Coronary artery (tissue), 2 donors: Measurements from ENCODE around the gene ETNPPL.

Experiments
- DNase-seq: peaks from one replicate; pipeline ENCODE4 v3.0.0-alpha.2; 2017; ENCODE audit warnings: low spot score
- H3K27ac ChIP-seq, 2 donors: fragments of 200-600 bp; sonication (generic); one replicate each; pipeline ENCODE4 v1.5.1; 2016 to 2019
- H3K4me3 ChIP-seq: fragments of 200-600 bp; sonication (generic); 2 replicates; pipeline ENCODE4 v1.5.1; 2016; ENCODE audit warnings: mild to moderate bottlenecking, moderate library complexity
- TF ChIP-seq, protein P1 (sequence below): fragments of 200-600 bp; sonication (generic); IDR thresholded peaks from one replicate; pipeline ENCODE4 v1.5.1; 2019; ENCODE audit warnings: antibody characterized with exemption

Gene ETNPPL

DNA sequence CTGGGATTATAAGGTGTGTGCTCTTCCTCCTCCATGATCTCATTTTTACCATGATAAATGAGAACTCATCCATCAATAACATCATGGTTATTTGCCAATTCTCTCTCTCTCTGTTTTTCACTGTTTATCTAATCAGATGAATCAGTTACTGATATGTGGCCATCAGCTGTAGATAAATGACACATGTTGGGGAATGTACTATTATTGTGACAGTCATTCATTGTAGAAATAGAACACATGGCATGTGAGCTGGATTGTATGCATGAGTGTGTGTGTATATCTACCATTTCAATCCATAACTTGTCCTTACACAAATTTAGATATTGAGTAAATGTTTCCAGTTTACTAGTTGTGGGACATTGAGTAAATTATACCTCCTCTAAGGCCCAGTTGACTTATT, 59.5 kb downstream of the ETNPPL start:
- TF ChIP-seq, protein P1, sequence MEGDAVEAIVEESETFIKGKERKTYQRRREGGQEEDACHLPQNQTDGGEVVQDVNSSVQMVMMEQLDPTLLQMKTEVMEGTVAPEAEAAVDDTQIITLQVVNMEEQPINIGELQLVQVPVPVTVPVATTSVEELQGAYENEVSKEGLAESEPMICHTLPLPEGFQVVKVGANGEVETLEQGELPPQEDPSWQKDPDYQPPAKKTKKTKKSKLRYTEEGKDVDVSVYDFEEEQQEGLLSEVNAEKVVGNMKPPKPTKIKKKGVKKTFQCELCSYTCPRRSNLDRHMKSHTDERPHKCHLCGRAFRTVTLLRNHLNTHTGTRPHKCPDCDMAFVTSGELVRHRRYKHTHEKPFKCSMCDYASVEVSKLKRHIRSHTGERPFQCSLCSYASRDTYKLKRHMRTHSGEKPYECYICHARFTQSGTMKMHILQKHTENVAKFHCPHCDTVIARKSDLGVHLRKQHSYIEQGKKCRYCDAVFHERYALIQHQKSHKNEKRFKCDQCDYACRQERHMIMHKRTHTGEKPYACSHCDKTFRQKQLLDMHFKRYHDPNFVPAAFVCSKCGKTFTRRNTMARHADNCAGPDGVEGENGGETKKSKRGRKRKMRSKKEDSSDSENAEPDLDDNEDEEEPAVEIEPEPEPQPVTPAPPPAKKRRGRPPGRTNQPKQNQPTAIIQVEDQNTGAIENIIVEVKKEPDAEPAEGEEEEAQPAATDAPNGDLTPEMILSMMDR, result no peak
- Histone ChIP-seq H3K4me3 (no peak overlapping the region), H3K27ac (no peak overlapping the region)
- DNase-seq, result no peak

DNA sequence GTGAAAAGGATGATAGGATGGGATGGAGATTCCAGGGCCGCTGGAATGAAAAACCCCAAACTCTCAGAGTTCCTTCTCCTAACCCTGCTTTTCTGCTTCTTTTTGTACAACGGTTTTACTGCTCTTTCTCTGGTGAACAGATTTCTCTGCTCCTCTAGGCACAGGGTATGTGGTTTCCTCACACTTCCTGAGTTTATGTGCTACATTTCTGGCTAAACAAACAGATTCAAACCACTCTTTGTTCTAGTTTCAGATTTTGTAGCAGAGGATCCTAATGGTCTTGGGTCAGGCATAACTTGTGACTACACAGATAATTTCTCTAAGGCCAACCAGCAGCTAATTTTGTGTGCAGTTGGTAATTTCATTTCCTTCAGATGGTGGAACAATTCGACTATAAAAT, 59.9 kb downstream of the ETNPPL start:
- Histone ChIP-seq H3K4me3 (no peak overlapping the region), H3K27ac (no peak overlapping the region)
- TF ChIP-seq, protein P1, result no peak
- no peak for DNase-seq

DNA sequence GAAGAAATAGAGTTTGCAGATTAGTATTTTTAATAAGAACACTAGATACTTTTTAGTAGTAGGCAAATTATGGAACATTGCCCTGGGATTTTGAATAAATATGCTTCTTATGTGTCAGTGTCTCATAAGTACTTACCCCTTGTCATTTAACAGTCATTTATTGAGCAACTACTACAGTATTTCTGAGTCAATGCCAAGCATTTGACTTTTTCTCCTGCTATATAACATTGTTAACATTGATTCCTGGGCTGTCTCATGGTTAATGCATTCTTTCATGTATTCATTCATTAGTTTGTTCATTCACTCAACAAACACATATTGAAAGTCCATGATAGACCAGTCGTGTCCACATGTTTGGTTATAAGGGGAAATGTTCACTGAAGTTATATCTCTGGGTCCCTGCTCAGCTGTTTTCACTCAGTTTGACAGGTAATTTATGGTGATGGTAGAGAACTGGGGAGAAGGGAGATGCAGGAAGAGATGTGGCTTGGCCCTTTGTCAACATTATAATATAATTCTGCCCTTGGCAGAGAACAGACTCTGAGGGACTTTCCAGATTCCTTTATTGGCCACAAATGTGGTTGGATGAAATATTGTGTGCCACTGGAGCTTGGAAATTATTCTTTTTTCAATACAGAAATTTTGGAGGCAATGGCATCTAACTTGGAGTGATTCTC, 62.6 kb downstream of the ETNPPL start:
- H3K4me3 ChIP-seq, result no peak overlapping the region
- no peak overlapping the region for H3K27ac ChIP-seq
- TF ChIP-seq, protein P1, result no peak
- DNase-seq, result no peak

DNA sequence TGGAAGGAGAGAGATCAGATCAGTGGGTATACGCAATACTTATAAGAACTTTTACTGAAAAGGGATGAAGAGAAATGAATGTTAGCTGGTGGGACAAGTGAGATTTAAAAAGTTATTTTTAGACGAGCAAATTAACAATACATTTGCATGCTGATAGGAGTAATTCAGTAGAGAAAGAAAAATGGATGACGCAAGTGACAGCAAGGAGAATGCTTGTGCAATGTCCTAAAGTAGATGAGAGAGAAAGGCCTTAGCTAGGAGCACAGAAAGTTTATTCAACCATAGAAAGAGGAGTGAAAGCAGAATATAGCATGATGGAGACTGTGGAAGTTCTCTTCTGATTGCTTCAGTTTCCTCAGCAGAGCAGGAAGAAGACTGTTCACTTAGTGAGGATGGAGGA, 66.7 kb downstream of the ETNPPL start:
- Histone ChIP-seq H3K27ac (no peak overlapping the region), H3K4me3 (no peak overlapping the region)
- no peak for DNase-seq
- TF ChIP-seq, protein P1, result no peak

DNA sequence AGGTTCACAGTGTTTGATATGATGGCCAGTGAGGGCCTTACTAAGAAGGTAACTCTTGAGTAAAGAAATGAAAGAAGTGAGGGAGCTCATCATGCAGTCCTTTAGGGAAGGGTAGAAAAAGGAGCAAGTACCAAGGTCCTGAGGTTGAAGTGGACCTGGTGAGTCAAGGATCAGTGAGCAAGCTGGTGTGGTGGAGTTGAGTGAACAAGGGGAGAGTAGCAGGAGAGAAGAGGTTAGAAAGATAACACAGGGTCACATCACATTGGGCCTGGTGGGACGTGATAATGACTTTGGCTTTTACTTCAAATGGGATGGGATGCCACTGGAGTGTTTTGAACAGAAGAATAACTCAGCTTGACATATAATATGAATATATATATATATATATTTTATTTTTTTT, 67.8 kb downstream of the ETNPPL start:
- no peak overlapping the region for H3K4me3 ChIP-seq
- TF ChIP-seq, protein P1, result no peak
- H3K27ac ChIP-seq, result no peak overlapping the region
- no peak for DNase-seq

DNA sequence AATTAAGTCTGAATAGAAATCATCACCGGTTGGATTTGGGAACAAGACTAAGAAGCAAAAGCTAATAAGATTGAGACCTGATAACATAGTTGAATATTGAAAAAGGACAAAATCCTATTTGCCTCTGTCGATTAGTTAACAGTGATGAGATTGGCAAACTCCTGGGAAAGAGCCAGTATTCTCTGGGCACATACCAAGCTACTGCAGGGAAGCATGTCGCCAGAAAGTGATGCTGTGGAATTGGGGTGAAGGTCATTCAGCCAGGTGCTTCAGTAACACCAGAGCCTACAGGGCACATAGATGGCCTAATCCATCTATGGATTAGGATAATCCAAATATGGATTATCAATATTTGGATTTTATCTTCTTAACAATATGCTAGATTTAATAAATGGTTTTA, 68.4 kb downstream of the ETNPPL start:
- TF ChIP-seq, protein P1, result no peak
- DNase-seq, result no peak
- Histone ChIP-seq H3K27ac (no peak overlapping the region), H3K4me3 (no peak overlapping the region)

DNA sequence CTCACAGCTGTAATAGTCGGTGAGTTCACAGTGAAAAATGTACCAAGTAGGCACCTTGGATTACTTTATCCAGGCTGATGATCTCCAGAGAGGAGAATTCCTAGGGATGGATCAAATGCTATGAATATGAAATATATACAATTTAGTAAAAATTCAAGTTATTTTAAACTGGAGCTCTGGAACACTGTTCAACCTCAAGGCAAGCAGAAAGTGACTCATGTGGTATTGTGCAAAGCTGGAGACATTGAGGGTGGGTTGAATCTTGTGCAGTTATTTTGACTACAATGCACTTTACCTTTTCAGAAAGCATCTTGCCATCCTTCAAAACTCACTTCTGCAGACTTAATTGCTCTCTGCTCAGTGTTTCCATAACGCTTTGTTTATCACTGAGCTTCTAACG, 69.0 kb downstream of the ETNPPL start:
- Histone ChIP-seq H3K27ac (no peak overlapping the region), H3K4me3 (no peak overlapping the region)
- DNase-seq, result no peak
- TF ChIP-seq, protein P1, result no peak
